ENCODE measurements around the gene TMEFF1. TPM values are rescaled to one million over a fixed set of nuclear protein-coding genes. Genes with fewer than 3 reads are reported as not detected.

The TMEFF1 gene
- total and polyA plus RNA-seq, 2 of the 8 experiments (the other 6 are each of a cell fraction or from before 2014, with no cell fraction given) = 13.5 to 68.2 TPM

DNA sequence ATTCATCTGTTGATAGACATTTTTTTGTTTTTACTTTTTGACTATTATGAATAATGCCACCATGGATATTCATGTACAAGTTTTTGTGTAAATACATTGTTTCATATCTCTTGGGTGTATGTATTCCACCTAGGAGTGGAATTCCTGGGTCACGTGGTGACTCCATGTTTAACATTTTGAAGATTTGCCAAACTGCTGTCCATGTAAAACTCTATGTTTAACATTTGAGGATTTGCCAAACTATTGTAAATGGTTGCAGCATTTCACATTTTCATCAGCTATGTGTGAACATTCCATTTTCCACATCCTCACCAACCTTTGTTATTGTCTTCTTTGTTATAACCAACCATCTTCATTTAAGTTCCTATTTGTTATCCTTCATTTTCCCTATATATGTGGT is 12.2 kb downstream of the TMEFF1 start:
- H3K79me2 ChIP-seq (ENCODE audit: control insufficient read depth in 1 of 2, insufficient read depth in 2 of 2, low read length in 2 of 2) = peaks cover 39 to 99% of the 10 kb centered on the region in 2 experiments
- H3K4ac ChIP-seq (replicated peaks; ENCODE audit: insufficient read length, low read depth, low read length) = no peak overlapping the region
- H3K79me1 ChIP-seq (ENCODE audit: low read depth, low read length) = peaks cover 6% of the 10 kb centered on the region; the same call in 1 of the 2 replicates
- no peak overlapping the region for H3K27ac ChIP-seq (ENCODE audit: low read depth, low read length)
- no peaks in the 10 kb centered on the region for H3K9me3 ChIP-seq (ENCODE audit: insufficient read depth in 2 of 2, low read depth in 1 of 2, low read length in 1 of 2)
- ChIA-PET CTCF (ENCODE audit: partially characterized antibody) (interaction anchor here (0.6 to 1.4 kb wide), 2 partner anchors 7 to 48 kb away, joined by 3 to 5 read pairs; no protein-coding TSS in a partner anchor), POLR2A (ENCODE audit: partially characterized antibody) (no interaction called here)
- no peak overlapping the region for H3K18ac ChIP-seq (ENCODE audit: extremely low read depth, low read length)
- no peak overlapping the region for H4K91ac ChIP-seq (replicated peaks; ENCODE audit: insufficient read length, low read length)
- H4K20me1 ChIP-seq (replicated peaks in 1 of 2; ENCODE audit: control insufficient read depth in 1 of 2, insufficient read depth in 2 of 2, low read length in 2 of 2) = peaks cover 17 to 23% of the 10 kb centered on the region in 2 experiments
- H2AK5ac ChIP-seq (ENCODE audit: low read depth, low read length) = no peak overlapping the region
- H4K8ac ChIP-seq (ENCODE audit: extremely low read depth, insufficient read depth, low read length) = no peak overlapping the region
- H3K27me3 ChIP-seq (replicated peaks in 1 of 4; ENCODE audit: control insufficient read depth in 3 of 4, extremely low read depth in 1 of 4, insufficient read depth in 3 of 4, low read length in 3 of 4) = no peaks in the 10 kb centered on the region
- no peak overlapping the region for H2BK12ac ChIP-seq (ENCODE audit: low read depth, low read length)
- H2BK20ac ChIP-seq (ENCODE audit: low read length) = no peak overlapping the region
- no peaks in the 10 kb centered on the region for H3K36me3 ChIP-seq (ENCODE audit: control insufficient read depth in 2 of 4, insufficient read depth in 4 of 4, low read length in 3 of 4)
- H3K9ac ChIP-seq (replicated peaks in 1 of 4; ENCODE audit: extremely low read depth in 1 of 4, low read depth in 3 of 4, low read length in 3 of 4) = no peak overlapping the region
- no peak overlapping the region for H4K5ac ChIP-seq (ENCODE audit: insufficient read length, low read depth, low read length)
- FAIRE-seq (no peak), DNase-seq (ENCODE audit: low read depth in 1 of 2, low spot score in 2 of 2) (no peak)
- H3K4me2 ChIP-seq (ENCODE audit: insufficient read depth in 1 of 2, low read depth in 2 of 2, low read length in 2 of 2) = no peak overlapping the region
- H2BK120ac ChIP-seq (replicated peaks; ENCODE audit: low read depth, low read length) = no peak overlapping the region
- no peak overlapping the region for H2AFZ ChIP-seq (ENCODE audit: low read length)
- no peak overlapping the region for H3K56ac ChIP-seq (replicated peaks; ENCODE audit: insufficient read length, low read depth, low read length)
- H2BK5ac ChIP-seq (ENCODE audit: low read depth, low read length) = no peak overlapping the region
- no peaks in the 10 kb centered on the region; the same call in 1 of the 2 replicates for H3K23me2 ChIP-seq (ENCODE audit: low read depth, low read length)
- H3K4me3 ChIP-seq (ENCODE audit: extremely low read depth in 1 of 4, insufficient read depth in 2 of 4, low read depth in 3 of 4, low read length in 4 of 4) = no peak overlapping the region
- peaks cover 0 to 5% (median 2%) of the 10 kb centered on the region in 4 experiments; a peak in 3 of 7 replicates for H3K4me1 ChIP-seq (replicated peaks in 1 of 4; ENCODE audit: control insufficient read depth in 3 of 4, insufficient read depth in 4 of 4, low read length in 3 of 4)
- no peak overlapping the region for H3K14ac ChIP-seq (ENCODE audit: insufficient read length)
- H2BK15ac ChIP-seq (ENCODE audit: low read length) = no peak overlapping the region
- 100% methylated on average over 1 of the region's 1 CpG; no CpG with 5 or more reads in 1 of the 2 experiments for WGBS, 2 experiments (ENCODE audit: extremely low coverage in 1 of 2, insufficient coverage in 1 of 2, insufficient read length in 1 of 2, insufficient replicate concordance in 2 of 2, low coverage in 1 of 2, low lambda C conversion rate in 2 of 2, missing lambda C conversion rate in 1 of 2)
- no peak overlapping the region for H3K23ac ChIP-seq (ENCODE audit: insufficient read length)
- TF ChIP-seq CHD1 (IDR thresholded peaks at IDR 0.05; ENCODE audit: low read depth, low read length) (no peak), KDM1A (IDR thresholded peaks at IDR 0.05; ENCODE audit: borderline replicate concordance, low read length) (no peak), TEAD4 (IDR thresholded peaks at IDR 0.05; ENCODE audit: low read depth, low read length) (no peak), CTBP2 (IDR thresholded peaks at IDR 0.05; ENCODE audit: borderline replicate concordance, insufficient read depth, insufficient read length, low read length) (no peak), GTF2F1 (IDR thresholded peaks at IDR 0.05; ENCODE audit: borderline replicate concordance, low read depth, low read length) (no peak), SIX5 (IDR thresholded peaks at IDR 0.05; ENCODE audit: low read depth, low read length) (no peak), CBX5 (IDR thresholded peaks at IDR 0.05; ENCODE audit: low read depth, low read length) (no peak)
